PC-3 (cell line): ENCODE data around the gene F13A1. TPM values are rescaled to one million over a fixed set of nuclear protein-coding genes. Genes with fewer than 3 reads are reported as not detected.

Experiments used
- ATAC-seq: fragments of 200-7000 bp; cut with Tn5 transposase; 2 replicates; pipeline ENCODE4 v1.9.1; 2020; ENCODE audit warnings: mild to moderate bottlenecking, moderate library complexity
- BruUV-seq: library from RNA; stranded (reverse); fragments of 400-500 nt; replicated peaks from 2 replicates; lab custom pipeline; 2021; lab: Mats Ljungman, UMichigan
- CTCF ChIA-PET: fragments of 300-600 bp; sonication (Branson Sonifier 250); formaldehyde crosslinking; loops from one replicate; lab custom pipeline; 2022; ENCODE audit warnings: antibody characterized with exemption; lab: Charles Lee
- POLR2A ChIA-PET: fragments of 300-600 bp; sonication (Branson Sonifier 250); formaldehyde crosslinking; loops from one replicate; lab custom pipeline; 2022; ENCODE audit warnings: antibody characterized with exemption; ENCODE audit not compliant: unreplicated experiment; lab: Charles Lee
- DNase-seq: peaks from one replicate; pipeline ENCODE4 v3.0.0-alpha.2; 2015
- H2AFZ ChIP-seq: fragments of 300-600 bp; sonication (generic); 2 replicates; pipeline ENCODE4 v1.6.0; 2016; ENCODE audit warnings: antibody characterized with exemption, low read length
- H3F3A ChIP-seq: fragments of 300-600 bp; sonication (generic); one replicate; pipeline ENCODE4 v1.6.0; 2017; ENCODE audit warnings: antibody characterized with exemption, low read length, control low read depth, mild to moderate bottlenecking; ENCODE audit not compliant: unreplicated experiment
- H3K27ac ChIP-seq: fragments of 300-600 bp; sonication (generic); 2 replicates; pipeline ENCODE4 v1.5.1; 2016; ENCODE audit warnings: mild to moderate bottlenecking, low read length
- H3K27me3 ChIP-seq: fragments of 300-600 bp; sonication (generic); 2 replicates; pipeline ENCODE4 v1.6.1; 2016; ENCODE audit warnings: low read length, mixed read lengths
- H3K36me3 ChIP-seq: fragments of 300-600 bp; sonication (generic); 2 replicates; pipeline ENCODE4 v1.6.1; 2016; ENCODE audit warnings: low read depth, mixed run types, low read length, mixed read lengths
- H3K4me1 ChIP-seq: fragments of 300-600 bp; sonication (generic); 2 replicates; pipeline ENCODE4 v1.5.1; 2016; ENCODE audit warnings: low read length; ENCODE audit not compliant: insufficient read depth
- H3K4me2 ChIP-seq: fragments of 300-600 bp; sonication (generic); 2 replicates; pipeline ENCODE4 v1.6.0; 2016; ENCODE audit warnings: low read length
- H3K4me3 ChIP-seq: fragments of 300-600 bp; sonication (generic); 2 replicates; pipeline ENCODE4 v1.5.1; 2016; ENCODE audit warnings: mild to moderate bottlenecking, low read length, mixed read lengths
- H3K79me2 ChIP-seq: fragments of 300-600 bp; sonication (generic); 2 replicates; pipeline ENCODE4 v1.6.1; 2017; ENCODE audit warnings: low read length, mixed read lengths
- H3K9ac ChIP-seq: fragments of 300-600 bp; sonication (generic); 2 replicates; pipeline ENCODE4 v1.6.0; 2016; ENCODE audit warnings: mild to moderate bottlenecking, low read length
- H3K9me2 ChIP-seq: fragments of 300-600 bp; sonication (generic); replicated peaks from 2 replicates; pipeline ENCODE4 v1.6.1; 2016; ENCODE audit warnings: mixed run types, low read length, mixed read lengths
- H3K9me3 ChIP-seq: fragments of 300-600 bp; sonication (generic); 2 replicates; pipeline ENCODE4 v1.6.1; 2016; ENCODE audit warnings: low read length, mixed read lengths
- H4K20me1 ChIP-seq: fragments of 300-600 bp; sonication (generic); 2 replicates; pipeline ENCODE4 v1.6.1; 2016; ENCODE audit warnings: low read length, mixed read lengths
- CTCF ChIP-seq: fragments of 300-600 bp; sonication (generic); conservative IDR thresholded peaks from 2 replicates; pipeline ENCODE4 v1.5.1; 2017; ENCODE audit warnings: antibody characterized with exemption, low read depth, mild to moderate bottlenecking, low read length
- EZH2 ChIP-seq: fragments of 300-600 bp; sonication (generic); IDR thresholded peaks from one replicate; pipeline ENCODE4 v1.6.1; 2017; ENCODE audit warnings: antibody characterized with exemption, mild to moderate bottlenecking, low read length; ENCODE audit not compliant: unreplicated experiment
- EZH2phosphoT487 ChIP-seq: fragments of 300-600 bp; sonication (generic); IDR thresholded peaks from 2 replicates; pipeline ENCODE4 v1.6.1; 2018; ENCODE audit warnings: mild to moderate bottlenecking, antibody characterized with exemption, low read length, borderline replicate concordance
- intact Hi-C: fragments of 100-400 bp; cut with micrococcal nuclease; formaldehyde crosslinking; loops from 2 replicates; pipeline ENCODE4 v1.9.0; 2023
- total RNA-seq: library from RNA; depleted of rRNA; stranded (reverse); fragments of >200 nt; gene quantifications from 2 replicates; pipeline ENCODE4 v1.2.3, GENCODE V29; 2014

The F13A1 gene
- total RNA-seq, 1 experiment from 2014 or later, result not detected

GRCh38 chr6:6177754-6178153 is 142.7 kb downstream of the F13A1 start:
- no TSS peak for BruUV-seq
- H3K27ac ChIP-seq, result no peak overlapping the region
- no peaks in the 10 kb centered on the region for H3F3A ChIP-seq
- POLR2A ChIA-PET, result no interaction called here
- H2AFZ ChIP-seq, result no peak overlapping the region
- no peak for TF ChIP-seq CTCF
- no peak for TF ChIP-seq EZH2phosphoT487
- no peak for TF ChIP-seq EZH2
- intact Hi-C loops, result no loop called here
- H3K4me3 ChIP-seq, result no peak overlapping the region
- ATAC-seq (no peak), DNase-seq (no peak)
- H3K79me2 ChIP-seq, result no peaks in the 10 kb centered on the region
- H3K4me2 ChIP-seq, result no peak overlapping the region
- no peaks in the 10 kb centered on the region for H4K20me1 ChIP-seq
- H3K4me1 ChIP-seq, result no peaks in the 10 kb centered on the region
- H3K27me3 ChIP-seq, result peaks cover 44% of the 10 kb centered on the region
- no peaks in the 10 kb centered on the region for H3K9me3 ChIP-seq
- H3K9me2 ChIP-seq, result no peaks in the 10 kb centered on the region
- H3K36me3 ChIP-seq, result no peaks in the 10 kb centered on the region
- CTCF ChIA-PET, result no interaction called here
- H3K9ac ChIP-seq, result no peak overlapping the region

- no peaks in the 10 kb centered on the region for H3K9me3 ChIP-seq
- intact Hi-C loops, result no loop called here
- no peaks in the 10 kb centered on the region for H3K9me2 ChIP-seq
- no peaks in the 10 kb centered on the region for H3F3A ChIP-seq
- ChIA-PET CTCF (no interaction called here), POLR2A (no interaction called here)
- no peak for DNase-seq
- H3K27me3 ChIP-seq, result peaks cover 35% of the 10 kb centered on the region
- H4K20me1 ChIP-seq, result no peaks in the 10 kb centered on the region
- no peak for ATAC-seq
- BruUV-seq, result no TSS peak
- TF ChIP-seq EZH2, result no peak
- H3K36me3 ChIP-seq, result no peaks in the 10 kb centered on the region
- no peak overlapping the region for H3K4me2 ChIP-seq
- no peaks in the 10 kb centered on the region for H3K4me1 ChIP-seq
- no peak overlapping the region for H2AFZ ChIP-seq
- H3K79me2 ChIP-seq, result no peaks in the 10 kb centered on the region
- H3K9ac ChIP-seq, result no peak overlapping the region
- no peak overlapping the region for H3K27ac ChIP-seq
- H3K4me3 ChIP-seq, result no peak overlapping the region
Observed at GRCh38 chr6:6176586-6177228, 143.8 kb downstream of the F13A1 start.

- Histone ChIP-seq H3K79me2 (no peaks in the 10 kb centered on the region), H3K36me3 (no peaks in the 10 kb centered on the region), H3F3A (no peaks in the 10 kb centered on the region), H3K27ac (no peak overlapping the region), H3K9me2 (no peaks in the 10 kb centered on the region), H3K4me2 (no peak overlapping the region), H3K4me3 (no peak overlapping the region), H3K4me1 (no peaks in the 10 kb centered on the region), H3K9me3 (no peaks in the 10 kb centered on the region), H4K20me1 (no peaks in the 10 kb centered on the region), H2AFZ (no peak overlapping the region), H3K27me3 (peaks cover 32% of the 10 kb centered on the region), H3K9ac (no peak overlapping the region)
- intact Hi-C loops, result no loop called here
- TF ChIP-seq CTCF, result no peak
- TF ChIP-seq EZH2phosphoT487, result no peak
- no peak for TF ChIP-seq EZH2
- ChIA-PET POLR2A (no interaction called here), CTCF (no interaction called here)
- DNase-seq (no peak), ATAC-seq (no peak)
- no TSS peak for BruUV-seq
Observed at GRCh38 chr6:6176127-6176526, 144.3 kb downstream of the F13A1 start.
